Fibroblast of villous mesenchyme (primary cell): Measurements from ENCODE around the gene ITGAL. TPM values are rescaled to one million over a fixed set of nuclear protein-coding genes. Genes with fewer than 3 reads are reported as not detected.
A peak's percentile ranks its signal among the peaks of the same experiment; 100 is the strongest.

Source experiments
- DNase-seq: peaks from one replicate; pipeline ENCODE4 v3.0.0-alpha.2; 2010; ENCODE audit warnings: low read depth
- H3K4me3 ChIP-seq: 2 replicates; pipeline ENCODE4 v1.5.1; 2011; ENCODE audit warnings: low read depth, mild to moderate bottlenecking, low read length
- CTCF ChIP-seq: IDR thresholded peaks from 2 replicates; pipeline ENCODE4 v1.5.1; 2012; ENCODE audit warnings: low read depth, mild to moderate bottlenecking, low read length; ENCODE audit not compliant: insufficient read depth
- total RNA-seq: library from RNA; depleted of rRNA; stranded (reverse); fragments of >200 nt; gene quantifications from 2 replicates; pipeline ENCODE4 v1.2.3, GENCODE V29; 2012

Gene ITGAL
- total RNA-seq, 1 donor = not detected

GRCh38 chr16:30541502-30542329 is 69.2 kb downstream of the ITGAL start:
- peak; percentile 80 for DNase-seq
- TF ChIP-seq CTCF = no peak
- H3K4me3 ChIP-seq = no peak overlapping the region

- no peak for TF ChIP-seq CTCF
- H3K4me3 ChIP-seq = no peak overlapping the region
- no peak for DNase-seq
These were observed 70.5 kb downstream of the ITGAL start for GRCh38 chr16:30543067-30543466.

DNA sequence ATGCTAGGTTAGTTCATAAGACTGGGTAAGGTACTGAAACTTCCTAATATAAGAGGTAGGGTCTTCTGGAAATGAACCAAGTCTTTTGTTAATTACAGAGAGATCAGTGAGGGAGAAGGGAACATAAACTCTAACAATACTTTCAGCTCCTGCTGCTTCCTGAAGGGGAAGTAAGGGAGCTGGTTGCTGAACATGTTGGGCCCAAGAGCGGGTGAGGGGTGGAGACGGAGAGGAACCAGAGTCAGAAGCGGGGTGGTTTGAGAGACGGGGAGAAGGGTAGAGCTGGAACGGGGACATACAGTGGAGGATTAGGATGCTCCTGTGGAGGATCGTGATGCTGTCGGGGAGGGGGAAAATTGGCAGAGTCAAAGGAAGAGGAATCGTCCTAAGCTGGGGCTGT is 73.6 kb downstream of the ITGAL start:
- no peak for TF ChIP-seq CTCF
- H3K4me3 ChIP-seq = no peak overlapping the region
- DNase-seq = no peak

GRCh38 chr16:30548416-30549253 is 76.1 kb downstream of the ITGAL start:
- no peak for DNase-seq
- no peak for TF ChIP-seq CTCF
- H3K4me3 ChIP-seq = no peak overlapping the region

DNA sequence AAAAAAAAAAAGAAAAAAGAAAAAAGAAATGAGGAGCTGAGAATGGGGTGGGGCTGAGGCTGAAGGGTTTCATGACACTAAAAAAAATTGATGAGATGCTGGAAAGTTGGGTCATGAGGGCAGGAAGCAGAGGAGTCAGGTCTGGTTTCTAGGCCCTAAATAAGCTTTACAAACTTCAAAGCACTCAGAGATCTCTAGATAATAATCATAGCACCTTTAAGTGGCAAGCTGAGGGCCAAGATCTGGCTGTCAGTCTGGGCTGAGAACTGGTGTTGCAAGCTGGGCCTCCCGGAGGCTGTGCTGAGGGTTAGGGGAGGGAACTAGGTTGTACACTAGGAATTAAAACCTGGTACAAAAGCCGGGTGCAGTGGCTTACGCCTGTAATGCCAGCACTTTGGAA is 79.2 kb downstream of the ITGAL start:
- no peak for DNase-seq
- no peak overlapping the region for H3K4me3 ChIP-seq
- no peak for TF ChIP-seq CTCF

- DNase-seq = no peak
- TF ChIP-seq CTCF = no peak
- no peak overlapping the region for H3K4me3 ChIP-seq
These were observed 80.4 kb downstream of the ITGAL start for GRCh38 chr16:30552956-30553355.
